HepG2 (cell line): Measurements from ENCODE around the gene SP1. TPM values are rescaled to one million over a fixed set of nuclear protein-coding genes. Genes with fewer than 3 reads are reported as not detected.

Experiments
- KAT8 ChIP-seq: IDR thresholded peaks from 2 replicates; pipeline ENCODE4 v1.6.1; 2016; ENCODE audit warnings: missing genetic modification reagents, missing compliant biosample characterization
- NR2F6 ChIP-seq, 2 experiments: IDR thresholded peaks; 2 replicates each; pipeline ENCODE4 v1.6.1; 2016; ENCODE audit warnings: antibody characterized with exemption in 1 of 2, mild to moderate bottlenecking in 1 of 2
- PHF5A ChIP-seq: IDR thresholded peaks from one replicate; pipeline ENCODE4 v1.6.1; 2018; ENCODE audit warnings: low read depth, missing genetic modification reagents; ENCODE audit not compliant: unreplicated experiment
- SIX4 ChIP-seq: sonication (generic); formaldehyde crosslinking; IDR thresholded peaks from 2 replicates; pipeline ENCODE4 v1.4.0; 2020; ENCODE audit warnings: missing genetic modification reagents
- TCF7 ChIP-seq: sonication (generic); IDR thresholded peaks from 2 replicates; pipeline ENCODE4 v1.6.1; 2016; ENCODE audit warnings: antibody characterized with exemption, low read depth
- ZNF335 ChIP-seq: sonication (generic); formaldehyde crosslinking; IDR thresholded peaks from 2 replicates; pipeline ENCODE4 v1.4.0; 2020; ENCODE audit warnings: missing genetic modification reagents
- ZNF543 ChIP-seq: sonication (generic); formaldehyde crosslinking; IDR thresholded peaks from 2 replicates; pipeline ENCODE4 v1.4.0; 2020; ENCODE audit warnings: mild to moderate bottlenecking, missing genetic modification reagents
- ZSCAN20 ChIP-seq: sonication (generic); formaldehyde crosslinking; IDR thresholded peaks from 2 replicates; pipeline ENCODE4 v1.4.0; 2020; ENCODE audit warnings: missing genetic modification reagents, mild to moderate bottlenecking, borderline replicate concordance
- ZSCAN21 ChIP-seq: sonication (generic); formaldehyde crosslinking; IDR thresholded peaks from 2 replicates; pipeline ENCODE4 v1.8.0; 2022; ENCODE audit warnings: mild to moderate bottlenecking, missing genetic modification reagents, moderate library complexity, borderline replicate concordance
- polyA plus RNA-seq, 8 experiments: library from polyadenylated mRNA; depleted of rRNA in 3 of 8; stranded (reverse) in 7 of 8; unstranded in 1 of 8; fragments of >200 nt; fragmentation: Illumina TruSeq in 4 of 8; extraction: Trizol in 4 of 8; gene quantifications; 2 replicates each; pipeline versions ENCODE4 v1.2.1 to v1.2.3, GENCODE V29; 2011 to 2016; ENCODE audit warnings: low read depth in 4 of 8, missing spikeins in 1 of 8, mixed read lengths in 1 of 8; ENCODE audit not compliant: insufficient read depth in 1 of 8
- total RNA-seq, 5 experiments: library from RNA; depleted of rRNA; stranded (reverse); fragments of >200 nt; fragmentation: Illumina TruSeq; extraction: Trizol; gene quantifications; 2 replicates each; pipeline ENCODE4 v1.2.3, GENCODE V29; 2016; ENCODE audit warnings: low read depth in 1 of 5
- TF ChIP-seq, protein P1 (sequence below): IDR thresholded peaks from 2 replicates; pipeline ENCODE4 v1.4.0; 2020; ENCODE audit warnings: mild to moderate bottlenecking, missing genetic modification reagents
- TF ChIP-seq, protein P2 (sequence below): sonication (generic); formaldehyde crosslinking; IDR thresholded peaks from 2 replicates; pipeline ENCODE4 v1.5.0; 2020; ENCODE audit warnings: mild to moderate bottlenecking, missing genetic modification reagents
- TF ChIP-seq, protein P3 (sequence below): sonication (generic); formaldehyde crosslinking; IDR thresholded peaks from 2 replicates; pipeline ENCODE4 v1.5.0; 2020; ENCODE audit warnings: mild to moderate bottlenecking, missing genetic modification reagents, borderline replicate concordance

Gene SP1
- total and polyA plus RNA-seq, 2 of the 13 experiments (the other 11 are each of a cell fraction or from before 2014, with no cell fraction given) = 26.5 to 27.5 TPM

DNA sequence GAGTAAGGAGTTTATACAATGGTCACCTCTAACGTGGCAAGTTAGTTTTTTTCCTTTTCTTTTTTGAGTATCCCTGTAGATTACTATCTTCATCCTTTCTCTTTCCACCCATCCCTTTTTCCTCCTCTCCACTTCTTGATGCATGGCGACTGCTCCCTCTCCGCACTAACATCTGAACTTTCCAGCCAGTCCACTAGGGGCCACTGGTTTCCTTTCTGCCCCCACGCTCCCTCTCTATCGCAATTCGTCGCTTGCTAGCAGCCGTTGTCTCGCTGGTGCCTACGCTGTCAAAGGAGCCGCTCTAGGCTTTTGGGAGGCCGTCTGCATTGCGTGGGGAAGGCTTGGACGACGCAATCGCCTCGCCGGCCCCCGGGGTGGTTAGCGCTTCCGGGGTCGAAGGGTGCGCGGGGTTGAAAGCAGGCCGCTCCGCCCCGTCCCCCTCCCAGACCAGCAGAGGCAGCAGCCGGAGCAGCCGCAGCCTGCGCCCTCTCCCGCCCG, 71.7 kb downstream of the SP1 start, which contains the start of gene PCBP2 (continued):
- TF ChIP-seq, protein P1, sequence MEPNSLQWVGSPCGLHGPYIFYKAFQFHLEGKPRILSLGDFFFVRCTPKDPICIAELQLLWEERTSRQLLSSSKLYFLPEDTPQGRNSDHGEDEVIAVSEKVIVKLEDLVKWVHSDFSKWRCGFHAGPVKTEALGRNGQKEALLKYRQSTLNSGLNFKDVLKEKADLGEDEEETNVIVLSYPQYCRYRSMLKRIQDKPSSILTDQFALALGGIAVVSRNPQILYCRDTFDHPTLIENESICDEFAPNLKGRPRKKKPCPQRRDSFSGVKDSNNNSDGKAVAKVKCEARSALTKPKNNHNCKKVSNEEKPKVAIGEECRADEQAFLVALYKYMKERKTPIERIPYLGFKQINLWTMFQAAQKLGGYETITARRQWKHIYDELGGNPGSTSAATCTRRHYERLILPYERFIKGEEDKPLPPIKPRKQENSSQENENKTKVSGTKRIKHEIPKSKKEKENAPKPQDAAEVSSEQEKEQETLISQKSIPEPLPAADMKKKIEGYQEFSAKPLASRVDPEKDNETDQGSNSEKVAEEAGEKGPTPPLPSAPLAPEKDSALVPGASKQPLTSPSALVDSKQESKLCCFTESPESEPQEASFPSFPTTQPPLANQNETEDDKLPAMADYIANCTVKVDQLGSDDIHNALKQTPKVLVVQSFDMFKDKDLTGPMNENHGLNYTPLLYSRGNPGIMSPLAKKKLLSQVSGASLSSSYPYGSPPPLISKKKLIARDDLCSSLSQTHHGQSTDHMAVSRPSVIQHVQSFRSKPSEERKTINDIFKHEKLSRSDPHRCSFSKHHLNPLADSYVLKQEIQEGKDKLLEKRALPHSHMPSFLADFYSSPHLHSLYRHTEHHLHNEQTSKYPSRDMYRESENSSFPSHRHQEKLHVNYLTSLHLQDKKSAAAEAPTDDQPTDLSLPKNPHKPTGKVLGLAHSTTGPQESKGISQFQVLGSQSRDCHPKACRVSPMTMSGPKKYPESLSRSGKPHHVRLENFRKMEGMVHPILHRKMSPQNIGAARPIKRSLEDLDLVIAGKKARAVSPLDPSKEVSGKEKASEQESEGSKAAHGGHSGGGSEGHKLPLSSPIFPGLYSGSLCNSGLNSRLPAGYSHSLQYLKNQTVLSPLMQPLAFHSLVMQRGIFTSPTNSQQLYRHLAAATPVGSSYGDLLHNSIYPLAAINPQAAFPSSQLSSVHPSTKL (CRISPR knock-in tag) = peak; percentile 42; the same call in 1 of the 2 replicates
- TF ChIP-seq PHF5A (CRISPR knock-in tag) = peak; percentile 78
- TF ChIP-seq ZNF543 (CRISPR knock-in tag) = peak; percentile 44; the same call in 1 of the 2 replicates
- peak; percentile 20; the same call in 1 of the 2 replicates for TF ChIP-seq TCF7
- TF ChIP-seq, protein P2, sequence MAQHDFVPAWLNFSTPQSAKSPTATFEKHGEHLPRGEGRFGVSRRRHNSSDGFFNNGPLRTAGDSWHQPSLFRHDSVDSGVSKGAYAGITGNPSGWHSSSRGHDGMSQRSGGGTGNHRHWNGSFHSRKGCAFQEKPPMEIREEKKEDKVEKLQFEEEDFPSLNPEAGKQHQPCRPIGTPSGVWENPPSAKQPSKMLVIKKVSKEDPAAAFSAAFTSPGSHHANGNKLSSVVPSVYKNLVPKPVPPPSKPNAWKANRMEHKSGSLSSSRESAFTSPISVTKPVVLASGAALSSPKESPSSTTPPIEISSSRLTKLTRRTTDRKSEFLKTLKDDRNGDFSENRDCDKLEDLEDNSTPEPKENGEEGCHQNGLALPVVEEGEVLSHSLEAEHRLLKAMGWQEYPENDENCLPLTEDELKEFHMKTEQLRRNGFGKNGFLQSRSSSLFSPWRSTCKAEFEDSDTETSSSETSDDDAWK (CRISPR knock-in tag) = no peak
- peak; percentile 58; the same call in 1 of the 2 replicates for TF ChIP-seq ZSCAN21 (CRISPR knock-in tag)
- TF ChIP-seq KAT8 (CRISPR knock-in tag) = peak; percentile 95
- TF ChIP-seq ZNF335 (CRISPR knock-in tag) = peak; percentile 75
- TF ChIP-seq NR2F6 (IDR thresholded peaks at IDR 0.05) = no peak
- TF ChIP-seq NR2F6 (CRISPR knock-in tag; IDR thresholded peaks at IDR 0.05) = peak; percentile 71; the same call in 1 of the 2 replicates
- TF ChIP-seq, protein P3, sequence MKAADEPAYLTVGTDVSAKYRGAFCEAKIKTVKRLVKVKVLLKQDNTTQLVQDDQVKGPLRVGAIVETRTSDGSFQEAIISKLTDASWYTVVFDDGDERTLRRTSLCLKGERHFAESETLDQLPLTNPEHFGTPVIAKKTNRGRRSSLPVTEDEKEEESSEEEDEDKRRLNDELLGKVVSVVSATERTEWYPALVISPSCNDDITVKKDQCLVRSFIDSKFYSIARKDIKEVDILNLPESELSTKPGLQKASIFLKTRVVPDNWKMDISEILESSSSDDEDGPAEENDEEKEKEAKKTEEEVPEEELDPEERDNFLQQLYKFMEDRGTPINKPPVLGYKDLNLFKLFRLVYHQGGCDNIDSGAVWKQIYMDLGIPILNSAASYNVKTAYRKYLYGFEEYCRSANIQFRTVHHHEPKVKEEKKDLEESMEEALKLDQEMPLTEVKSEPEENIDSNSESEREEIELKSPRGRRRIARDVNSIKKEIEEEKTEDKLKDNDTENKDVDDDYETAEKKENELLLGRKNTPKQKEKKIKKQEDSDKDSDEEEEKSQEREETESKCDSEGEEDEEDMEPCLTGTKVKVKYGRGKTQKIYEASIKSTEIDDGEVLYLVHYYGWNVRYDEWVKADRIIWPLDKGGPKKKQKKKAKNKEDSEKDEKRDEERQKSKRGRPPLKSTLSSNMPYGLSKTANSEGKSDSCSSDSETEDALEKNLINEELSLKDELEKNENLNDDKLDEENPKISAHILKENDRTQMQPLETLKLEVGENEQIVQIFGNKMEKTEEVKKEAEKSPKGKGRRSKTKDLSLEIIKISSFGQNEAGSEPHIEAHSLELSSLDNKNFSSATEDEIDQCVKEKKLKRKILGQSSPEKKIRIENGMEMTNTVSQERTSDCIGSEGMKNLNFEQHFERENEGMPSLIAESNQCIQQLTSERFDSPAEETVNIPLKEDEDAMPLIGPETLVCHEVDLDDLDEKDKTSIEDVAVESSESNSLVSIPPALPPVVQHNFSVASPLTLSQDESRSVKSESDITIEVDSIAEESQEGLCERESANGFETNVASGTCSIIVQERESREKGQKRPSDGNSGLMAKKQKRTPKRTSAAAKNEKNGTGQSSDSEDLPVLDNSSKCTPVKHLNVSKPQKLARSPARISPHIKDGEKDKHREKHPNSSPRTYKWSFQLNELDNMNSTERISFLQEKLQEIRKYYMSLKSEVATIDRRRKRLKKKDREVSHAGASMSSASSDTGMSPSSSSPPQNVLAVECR (CRISPR knock-in tag) = peak; percentile 86
- no peak for TF ChIP-seq ZSCAN20 (CRISPR knock-in tag)
- peak; percentile 51; the same call in 1 of the 2 replicates for TF ChIP-seq SIX4 (CRISPR knock-in tag)
